Measurements from ENCODE around the gene CCDC14.

The CCDC14 gene

GRCh38 chr3:123880998-123881561 is 79.9 kb downstream of the CCDC14 start:
- Histone ChIP-seq H3K27ac (replicated peaks) (no peak overlapping the region), H3K4me3 (replicated peaks; ENCODE audit: insufficient read depth, low read length) (no peak overlapping the region), H3K27me3 (ENCODE audit: insufficient read depth, poor library complexity, severe bottlenecking) (peaks cover 22% of the 10 kb centered on the region)
- DNase-seq (ENCODE audit: low read depth in 1 of 2, low spot score in 1 of 2), result no peak
- peak; percentile 10 for TF ChIP-seq CTCF (IDR thresholded peaks at IDR 0.05; ENCODE audit: insufficient read depth, low read length)
- TF ChIP-seq POLR2AphosphoS5 (IDR thresholded peaks at IDR 0.05; ENCODE audit: low read depth), result no peak
- TF ChIP-seq GABPA (IDR thresholded peaks at IDR 0.05; ENCODE audit: low read depth), result no peak

GRCh38 chr3:123878807-123879206 is 82.2 kb downstream of the CCDC14 start:
- TF ChIP-seq GABPA (IDR thresholded peaks at IDR 0.05; ENCODE audit: low read depth) (no peak), SPI1 (IDR thresholded peaks at IDR 0.05; ENCODE audit: borderline replicate concordance, low read depth) (no peak), POLR2AphosphoS5 (IDR thresholded peaks at IDR 0.05; ENCODE audit: low read depth) (no peak), CTCF (IDR thresholded peaks at IDR 0.05; ENCODE audit: insufficient read depth, low read length) (no peak), REST (IDR thresholded peaks at IDR 0.05; ENCODE audit: insufficient replicate concordance, low read depth) (no peak)
- Histone ChIP-seq H3K27me3 (ENCODE audit: insufficient read depth, poor library complexity, severe bottlenecking) (peaks cover 20% of the 10 kb centered on the region), H3K4me3 (replicated peaks; ENCODE audit: insufficient read depth, low read length) (no peak overlapping the region), H3K27ac (replicated peaks) (no peak overlapping the region)
- no peak for DNase-seq (ENCODE audit: low read depth in 1 of 2, low spot score in 1 of 2)

GRCh38 chr3:123877965-123878364 is 83.1 kb downstream of the CCDC14 start:
- TF ChIP-seq GABPA (IDR thresholded peaks at IDR 0.05; ENCODE audit: low read depth) (no peak), SPI1 (IDR thresholded peaks at IDR 0.05; ENCODE audit: borderline replicate concordance, low read depth) (no peak), REST (IDR thresholded peaks at IDR 0.05; ENCODE audit: insufficient replicate concordance, low read depth) (no peak), CTCF (IDR thresholded peaks at IDR 0.05; ENCODE audit: insufficient read depth, low read length) (no peak), POLR2AphosphoS5 (IDR thresholded peaks at IDR 0.05; ENCODE audit: low read depth) (no peak)
- no peak for DNase-seq (ENCODE audit: low read depth in 1 of 2, low spot score in 1 of 2)
- H3K4me3 ChIP-seq (replicated peaks; ENCODE audit: insufficient read depth, low read length), result no peak overlapping the region
- H3K27ac ChIP-seq (replicated peaks), result no peak overlapping the region
- H3K27me3 ChIP-seq (ENCODE audit: insufficient read depth, poor library complexity, severe bottlenecking), result peaks cover 14% of the 10 kb centered on the region

- no peak overlapping the region for H3K27ac ChIP-seq (replicated peaks)
- peaks cover 12% of the 10 kb centered on the region for H3K27me3 ChIP-seq (ENCODE audit: insufficient read depth, poor library complexity, severe bottlenecking)
- H3K4me3 ChIP-seq (replicated peaks; ENCODE audit: insufficient read depth, low read length), result no peak overlapping the region
- TF ChIP-seq POLR2AphosphoS5 (IDR thresholded peaks at IDR 0.05; ENCODE audit: low read depth) (no peak), GABPA (IDR thresholded peaks at IDR 0.05; ENCODE audit: low read depth) (no peak), CTCF (IDR thresholded peaks at IDR 0.05; ENCODE audit: insufficient read depth, low read length) (no peak), SPI1 (IDR thresholded peaks at IDR 0.05; ENCODE audit: borderline replicate concordance, low read depth) (no peak), REST (IDR thresholded peaks at IDR 0.05; ENCODE audit: insufficient replicate concordance, low read depth) (no peak)
- DNase-seq (ENCODE audit: low read depth in 1 of 2, low spot score in 1 of 2), result no peak
Observed at GRCh38 chr3:123877466-123877865, 83.6 kb downstream of the CCDC14 start.
